ENCODE data around the gene SLC12A4. TPM values are rescaled to one million over a fixed set of nuclear protein-coding genes. Genes with fewer than 3 reads are reported as not detected.
"Not testable (repeated sequence)": the region's sequence is repeated elsewhere in the genome, so short reads cannot be mapped to it uniquely, and the experiment has no call there.

The SLC12A4 gene
- total RNA-seq (10 to 100 TPM; 35.8 to 36.4 TPM), polyA plus RNA-seq (1 to 10 TPM; 3.0 to 5.6 (median 5.2) TPM), total RNA-seq (18.6 to 46.7 (median 34.5) reads per million in 6 experiments)

- peaks cover 13 to 38% (median 32%) of the 10 kb centered on the region in 4 donors for H3K4me1 Mint-ChIP-seq
- H3K9me3 Mint-ChIP-seq = no peaks in the 10 kb centered on the region
- ATAC-seq (peak; percentile 87 to 90), DNase-seq (peak; percentile 78 to 92 (median 88))
- H3K36me3 Mint-ChIP-seq = no peaks in the 10 kb centered on the region
- H3K27ac Mint-ChIP-seq = peak within 1 kb of the TSS; percentile 80 to 97 (median 92)
- no peaks in the 10 kb centered on the region for H3K27me3 Mint-ChIP-seq
- H3K4me3 Mint-ChIP-seq = peak within 1 kb of the TSS; percentile 87 to 99 (median 97)
- POLR2A ChIA-PET = interaction anchor here (0.6 to 3.2 kb wide), 11 partner anchors 9 to 703 kb away, joined by 3 to 34 read pairs (median 4); partner anchors contain the start of genes DDX28, DPEP2, DUS2 and NFATC3
Observed at GRCh38 chr16:67968400-67969253, at the start of gene SLC12A4. SLC12A4 (minus strand) TSS chr16:67968637; CDS start chr16:67968553, 84 bp downstream.

DNA sequence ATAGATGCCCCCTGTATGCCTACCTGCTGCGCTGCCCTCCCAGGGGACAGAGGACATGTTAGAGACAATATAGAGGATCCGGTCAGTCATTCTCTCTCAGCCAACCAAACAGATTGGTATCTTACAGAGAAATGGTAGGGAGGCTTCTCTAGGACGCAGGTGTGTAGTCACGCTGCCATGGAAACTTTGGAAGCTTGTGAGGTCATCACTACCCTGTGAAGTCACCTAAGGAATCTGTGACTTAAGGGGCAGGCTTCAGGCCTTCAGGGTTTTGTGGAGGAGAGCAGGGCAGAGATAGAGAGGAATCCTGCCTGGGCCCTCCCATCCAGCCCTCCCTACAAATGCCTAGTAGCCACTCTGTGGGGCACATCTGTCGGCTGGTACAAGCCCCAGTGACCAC lies 47.2 kb upstream of the SLC12A4 start, which contains the start of gene DPEP2NB:
TSS of gene DPEP2NB (minus strand) at position 231 of the 400 bp plus-strand sequence. CDS start at position 90, 141 bp downstream.
- H3K27ac Mint-ChIP-seq = peak within 1 kb of the TSS in 7 of 10 donors; percentile 35 to 70 (median 51)

GRCh38 chr16:68013440-68013839 lies 45.0 kb upstream of the SLC12A4 start:
- POLR2A ChIA-PET = interaction anchor here (0.7 to 15.1 kb wide), 8 partner anchors 9 to 78 kb away, joined by 3 to 447 read pairs (median 4); partner anchors contain the start of genes DDX28, DPEP2, DUS2 and NFATC3
- Mint-ChIP-seq H3K27ac (peak overlapping the region; percentile 53 to 94 (median 88)), H3K4me1 (peaks cover 12 to 32% (median 14%) of the 10 kb centered on the region in 4 donors)

More for the DNA sequence above, 47.2 kb upstream of the SLC12A4 start, which contains the start of gene DPEP2NB:
- Mint-ChIP-seq H3K4me3 (no peak within 1 kb of the TSS), H3K36me3 (peaks cover 0 to 5% (median 2%) of the 10 kb centered on the region in 3 donors), H3K27me3 (no peaks in the 10 kb centered on the region), H3K4me1 (peaks cover 6 to 18% (median 13%) of the 10 kb centered on the region in 4 donors), H3K9me3 (no peaks in the 10 kb centered on the region)
- DNase-seq = no peak
- POLR2A ChIA-PET = interaction anchor here (0.5 to 15.1 kb wide), 4 partner anchors 14 to 698 kb away, joined by 3 to 447 read pairs (median 4); partner anchors contain the start of gene DPEP2
- no peak for ATAC-seq

GRCh38 chr16:68009872-68010271 lies 41.4 kb upstream of the SLC12A4 start:
- DNase-seq, H3K4me3 Mint-ChIP-seq, H3K36me3 Mint-ChIP-seq, ATAC-seq, H3K27me3 Mint-ChIP-seq, H3K9me3 Mint-ChIP-seq: not testable (repeated sequence)
- H3K4me1 Mint-ChIP-seq = peaks cover 18 to 54% (median 32%) of the 10 kb centered on the region in 4 donors
- peak overlapping the region in 7 of 10 donors; percentile 5 to 90 (median 68) for H3K27ac Mint-ChIP-seq
- POLR2A ChIA-PET = interaction anchor here (0.6 to 17.7 kb wide), 5 partner anchors 9 to 465 kb away, joined by 3 to 447 read pairs (median 3); partner anchors contain the start of genes DDX28, DPEP2, DPEP2NB and DUS2

More at GRCh38 chr16:68013440-68013839, 45.0 kb upstream of the SLC12A4 start:
- no peaks in the 10 kb centered on the region for H3K27me3 Mint-ChIP-seq
- H3K4me3 Mint-ChIP-seq = peak overlapping the region in 7 of 10 donors; percentile 33 to 67 (median 44)
- DNase-seq (peak in 2 of 10 donors; percentile 24 to 27), ATAC-seq (peak; percentile 54 to 65)
- H3K9me3 Mint-ChIP-seq = no peaks in the 10 kb centered on the region
- no peaks in the 10 kb centered on the region for H3K36me3 Mint-ChIP-seq

- no peaks in the 10 kb centered on the region for H3K9me3 Mint-ChIP-seq
- no peaks in the 10 kb centered on the region for H3K36me3 Mint-ChIP-seq
- POLR2A ChIA-PET = interaction anchor here (0.6 to 17.7 kb wide), 5 partner anchors 9 to 465 kb away, joined by 3 to 447 read pairs (median 3); partner anchors contain the start of genes DDX28, DPEP2, DPEP2NB and DUS2
- no peaks in the 10 kb centered on the region for H3K27me3 Mint-ChIP-seq
- H3K4me3 Mint-ChIP-seq = no peak overlapping the region
- DNase-seq (no peak), ATAC-seq (no peak)
- H3K4me1 Mint-ChIP-seq = peaks cover 18 to 52% (median 35%) of the 10 kb centered on the region in 4 donors
- peak overlapping the region in 7 of 10 donors; percentile 5 to 86 (median 67) for H3K27ac Mint-ChIP-seq
Observed at GRCh38 chr16:68009157-68009735, 40.8 kb upstream of the SLC12A4 start.

- Mint-ChIP-seq H3K27me3 (no peaks in the 10 kb centered on the region), H3K27ac (peak overlapping the region; percentile 81 to 99 (median 97)), H3K9me3 (no peaks in the 10 kb centered on the region), H3K4me1 (peaks cover 13 to 57% (median 41%) of the 10 kb centered on the region in 4 donors), H3K36me3 (no peaks in the 10 kb centered on the region), H3K4me3 (peak overlapping the region; percentile 29 to 75 (median 68))
- peak in 9 of 10 donors; percentile 30 to 85 (median 62) for DNase-seq
- peak; percentile 97 to 98 for ATAC-seq
- POLR2A ChIA-PET = interaction anchor here (0.6 to 17.7 kb wide), 19 partner anchors 9 to 215 kb away, joined by 3 to 447 read pairs (median 4); partner anchors contain the start of genes DDX28, DPEP2, DPEP2NB and DUS2
Observed at GRCh38 chr16:68005786-68006286, 37.4 kb upstream of the SLC12A4 start.

GRCh38 chr16:68005211-68005610 lies 36.8 kb upstream of the SLC12A4 start:
- Mint-ChIP-seq H3K27ac (peak overlapping the region; percentile 81 to 99 (median 97)), H3K9me3 (no peaks in the 10 kb centered on the region), H3K4me3 (peak overlapping the region in 6 of 10 donors; percentile 61 to 75 (median 69)), H3K27me3 (no peaks in the 10 kb centered on the region), H3K4me1 (peaks cover 17 to 59% (median 47%) of the 10 kb centered on the region in 4 donors), H3K36me3 (no peaks in the 10 kb centered on the region)
- POLR2A ChIA-PET = interaction anchor here (0.6 to 17.7 kb wide), 19 partner anchors 8 to 214 kb away, joined by 3 to 447 read pairs (median 4); partner anchors contain the start of genes DDX28, DPEP2, DPEP2NB and DUS2
- ATAC-seq (no peak), DNase-seq (no peak)

DNA sequence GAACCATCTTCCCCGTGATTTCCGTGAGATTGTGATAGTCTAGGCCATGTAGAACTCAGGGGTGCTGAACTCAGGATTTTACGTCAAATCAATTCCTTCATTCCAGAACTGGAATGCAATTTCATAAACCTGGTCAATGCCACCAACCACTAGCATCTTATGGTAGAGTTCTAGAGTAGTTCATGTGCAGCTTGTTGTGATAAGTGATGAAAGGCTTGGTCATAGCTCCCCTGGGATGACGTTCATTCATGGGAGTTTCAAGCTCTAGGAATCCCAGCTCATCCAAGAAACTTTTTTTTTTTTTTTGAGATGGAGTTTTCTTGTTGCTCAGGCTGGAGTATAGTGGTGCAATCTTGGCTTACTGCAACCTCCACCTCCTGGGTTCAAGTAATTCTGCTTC lies 34.6 kb upstream of the SLC12A4 start:
- Mint-ChIP-seq H3K4me3 (no peak overlapping the region), H3K27me3 (no peaks in the 10 kb centered on the region), H3K4me1 (peaks cover 22 to 73% (median 57%) of the 10 kb centered on the region in 4 donors), H3K36me3 (peaks cover 0 to 5% (median 0%) of the 10 kb centered on the region in 3 donors), H3K9me3 (peaks cover 0 to 6% (median 0%) of the 10 kb centered on the region in 9 donors), H3K27ac (peak overlapping the region in 9 of 10 donors; percentile 19 to 92 (median 86))
- POLR2A ChIA-PET = interaction anchor here (0.8 to 17.7 kb wide), 5 partner anchors 11 to 77 kb away, joined by 3 to 447 read pairs (median 3); partner anchors contain the start of genes DDX28, DPEP2NB, DUS2 and PSMB10
- no peak for ATAC-seq
- DNase-seq = no peak

DNA sequence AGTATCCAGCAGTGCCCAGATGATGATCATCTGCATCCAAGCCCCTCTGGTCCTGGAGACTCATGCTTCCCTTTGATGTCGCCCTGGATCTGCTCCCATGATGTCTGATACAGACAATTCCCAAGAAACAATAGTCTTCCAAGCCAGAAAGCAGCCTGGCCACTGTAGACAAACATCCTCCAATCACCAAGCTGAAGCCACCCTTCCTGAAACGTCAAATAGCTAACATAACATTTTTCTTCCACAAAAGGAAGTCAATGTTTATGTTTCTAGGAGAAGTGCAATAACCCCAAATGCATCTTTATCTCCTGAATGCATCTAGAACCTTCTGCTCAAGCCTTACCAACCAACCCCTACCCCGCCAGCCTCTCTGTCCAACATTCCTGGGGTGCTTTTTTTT lies 32.0 kb upstream of the SLC12A4 start:
- H3K27ac Mint-ChIP-seq = peak overlapping the region; percentile 88 to 100 (median 96)
- POLR2A ChIA-PET = interaction anchor here (0.9 to 17.7 kb wide), 15 partner anchors 6 to 355 kb away, joined by 3 to 447 read pairs (median 5); partner anchors contain the start of genes CARMIL2, DDX28, DPEP2NB and DUS2
- DNase-seq (peak in 2 of 10 donors; percentile 35 to 51), ATAC-seq (peak in 1 of 2 donors; percentile 29)
- H3K4me3 Mint-ChIP-seq = peak overlapping the region; percentile 78 to 97 (median 88)
- no peaks in the 10 kb centered on the region for H3K27me3 Mint-ChIP-seq
- H3K36me3 Mint-ChIP-seq = peaks cover 0 to 5% (median 0%) of the 10 kb centered on the region in 3 donors
- H3K9me3 Mint-ChIP-seq = peaks cover 0 to 8% (median 0%) of the 10 kb centered on the region in 9 donors
- H3K4me1 Mint-ChIP-seq = peaks cover 16 to 78% (median 59%) of the 10 kb centered on the region in 4 donors

DNA sequence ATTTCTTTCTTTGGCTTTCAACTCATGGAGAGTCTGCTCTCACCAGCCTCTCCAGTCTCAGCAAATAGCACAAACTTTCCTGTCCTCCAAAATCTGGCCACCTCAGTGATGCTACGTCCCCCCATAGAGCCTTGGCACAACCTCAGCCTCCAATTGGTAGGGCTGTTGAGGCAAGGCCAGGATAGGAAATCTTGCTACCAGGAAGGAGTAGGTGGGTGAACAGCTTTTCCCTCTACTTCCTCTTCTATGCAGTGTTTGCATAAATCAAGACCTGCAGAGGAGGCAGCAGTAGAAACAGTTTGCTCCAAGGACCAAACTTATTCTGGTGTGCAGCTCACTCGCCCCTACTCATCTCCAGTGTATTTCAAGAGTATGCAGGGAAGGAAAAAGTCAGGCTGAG lies 31.5 kb upstream of the SLC12A4 start:
- ATAC-seq (peak; percentile 14), DNase-seq (peak in 1 of 10 donors; percentile 30)
- Mint-ChIP-seq H3K4me1 (peaks cover 20 to 78% (median 58%) of the 10 kb centered on the region in 4 donors), H3K36me3 (peaks cover 0 to 5% (median 0%) of the 10 kb centered on the region in 3 donors), H3K9me3 (peaks cover 0 to 8% (median 0%) of the 10 kb centered on the region in 9 donors), H3K27me3 (no peaks in the 10 kb centered on the region), H3K4me3 (peak overlapping the region; percentile 78 to 97 (median 88)), H3K27ac (peak overlapping the region; percentile 88 to 100 (median 96))
- POLR2A ChIA-PET = interaction anchor here (0.9 to 17.7 kb wide), 15 partner anchors 7 to 355 kb away, joined by 3 to 447 read pairs (median 5); partner anchors contain the start of genes CARMIL2, DDX28, DPEP2NB and DUS2
